GM18868 (cell line): ENCODE results near the gene GH1.
"Not testable (repeated sequence)": the region's sequence is repeated elsewhere in the genome, so short reads cannot be mapped to it uniquely, and the experiment has no call there.

Source experiments
- ATAC-seq: cut with Tn5 transposase; IDR thresholded peaks from one replicate; pipeline ENCODE4 v1.9.1; 2021; ENCODE audit warnings: mild to moderate bottlenecking, moderate library complexity; ENCODE audit not compliant: unreplicated experiment

GH1 gene

DNA sequence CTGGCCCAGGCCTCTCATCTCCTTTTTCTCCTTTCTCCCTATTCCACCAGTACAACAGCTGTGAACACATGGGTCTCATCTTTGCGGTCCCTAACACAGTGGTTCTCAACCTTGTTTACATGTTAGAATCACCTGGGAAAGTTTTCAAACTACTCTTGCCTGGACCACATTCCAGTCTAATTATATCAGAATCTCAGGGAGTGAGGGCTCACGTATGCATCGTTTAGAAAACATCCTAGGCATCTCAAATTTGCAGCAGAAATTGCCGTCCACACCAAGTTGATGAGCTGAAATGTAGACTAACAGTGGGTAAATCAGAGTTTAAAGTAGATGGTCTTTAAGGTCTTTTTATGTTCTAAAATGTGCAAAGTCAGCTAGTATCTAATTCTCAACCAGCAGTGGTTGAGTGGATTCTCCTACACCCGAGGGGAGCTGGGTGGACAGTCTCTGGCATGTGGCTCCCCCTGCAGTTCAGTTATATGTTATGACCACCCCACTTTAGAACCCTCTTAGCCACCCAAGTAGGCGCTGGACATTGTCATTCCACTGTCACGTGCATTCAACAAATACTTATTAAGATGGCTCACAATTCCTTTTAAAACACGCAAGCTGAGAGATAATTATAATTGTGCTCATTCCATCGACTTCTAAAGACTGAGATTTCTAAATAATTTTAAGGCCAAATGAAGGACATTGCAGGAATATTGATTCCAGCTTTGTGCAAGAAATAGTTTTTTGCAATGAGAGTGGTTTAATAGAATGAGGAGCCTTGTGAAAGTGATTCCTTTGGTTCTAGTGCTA is 48.9 kb downstream of the GH1 start:
- ATAC-seq, result not testable (repeated sequence)
